Measurements from ENCODE around the gene SH3BP1. TPM values are rescaled to one million over a fixed set of nuclear protein-coding genes. Genes with fewer than 3 reads are reported as not detected.

SH3BP1 gene
- total and polyA plus RNA-seq, 2 of the 13 experiments (the other 11 are each of a cell fraction or from before 2014, with no cell fraction given), result 8.4 to 18.5 TPM

DNA sequence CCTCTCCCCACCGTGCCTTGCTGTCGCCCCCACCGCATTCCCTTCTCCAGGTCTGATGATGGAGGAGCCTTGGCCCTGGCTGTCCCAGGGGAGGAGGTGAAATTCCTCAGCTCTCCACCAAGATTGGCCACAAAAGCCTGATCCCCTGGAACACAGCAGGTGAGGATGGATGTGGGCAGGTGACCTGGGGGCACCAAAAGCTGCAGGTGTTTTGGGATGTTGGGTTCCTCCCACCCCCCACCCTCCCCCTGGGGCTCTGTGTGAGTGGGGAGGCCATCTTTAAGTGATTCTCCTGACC lies 58.0 kb downstream of the SH3BP1 start (continued):
- TF ChIP-seq, protein P1, sequence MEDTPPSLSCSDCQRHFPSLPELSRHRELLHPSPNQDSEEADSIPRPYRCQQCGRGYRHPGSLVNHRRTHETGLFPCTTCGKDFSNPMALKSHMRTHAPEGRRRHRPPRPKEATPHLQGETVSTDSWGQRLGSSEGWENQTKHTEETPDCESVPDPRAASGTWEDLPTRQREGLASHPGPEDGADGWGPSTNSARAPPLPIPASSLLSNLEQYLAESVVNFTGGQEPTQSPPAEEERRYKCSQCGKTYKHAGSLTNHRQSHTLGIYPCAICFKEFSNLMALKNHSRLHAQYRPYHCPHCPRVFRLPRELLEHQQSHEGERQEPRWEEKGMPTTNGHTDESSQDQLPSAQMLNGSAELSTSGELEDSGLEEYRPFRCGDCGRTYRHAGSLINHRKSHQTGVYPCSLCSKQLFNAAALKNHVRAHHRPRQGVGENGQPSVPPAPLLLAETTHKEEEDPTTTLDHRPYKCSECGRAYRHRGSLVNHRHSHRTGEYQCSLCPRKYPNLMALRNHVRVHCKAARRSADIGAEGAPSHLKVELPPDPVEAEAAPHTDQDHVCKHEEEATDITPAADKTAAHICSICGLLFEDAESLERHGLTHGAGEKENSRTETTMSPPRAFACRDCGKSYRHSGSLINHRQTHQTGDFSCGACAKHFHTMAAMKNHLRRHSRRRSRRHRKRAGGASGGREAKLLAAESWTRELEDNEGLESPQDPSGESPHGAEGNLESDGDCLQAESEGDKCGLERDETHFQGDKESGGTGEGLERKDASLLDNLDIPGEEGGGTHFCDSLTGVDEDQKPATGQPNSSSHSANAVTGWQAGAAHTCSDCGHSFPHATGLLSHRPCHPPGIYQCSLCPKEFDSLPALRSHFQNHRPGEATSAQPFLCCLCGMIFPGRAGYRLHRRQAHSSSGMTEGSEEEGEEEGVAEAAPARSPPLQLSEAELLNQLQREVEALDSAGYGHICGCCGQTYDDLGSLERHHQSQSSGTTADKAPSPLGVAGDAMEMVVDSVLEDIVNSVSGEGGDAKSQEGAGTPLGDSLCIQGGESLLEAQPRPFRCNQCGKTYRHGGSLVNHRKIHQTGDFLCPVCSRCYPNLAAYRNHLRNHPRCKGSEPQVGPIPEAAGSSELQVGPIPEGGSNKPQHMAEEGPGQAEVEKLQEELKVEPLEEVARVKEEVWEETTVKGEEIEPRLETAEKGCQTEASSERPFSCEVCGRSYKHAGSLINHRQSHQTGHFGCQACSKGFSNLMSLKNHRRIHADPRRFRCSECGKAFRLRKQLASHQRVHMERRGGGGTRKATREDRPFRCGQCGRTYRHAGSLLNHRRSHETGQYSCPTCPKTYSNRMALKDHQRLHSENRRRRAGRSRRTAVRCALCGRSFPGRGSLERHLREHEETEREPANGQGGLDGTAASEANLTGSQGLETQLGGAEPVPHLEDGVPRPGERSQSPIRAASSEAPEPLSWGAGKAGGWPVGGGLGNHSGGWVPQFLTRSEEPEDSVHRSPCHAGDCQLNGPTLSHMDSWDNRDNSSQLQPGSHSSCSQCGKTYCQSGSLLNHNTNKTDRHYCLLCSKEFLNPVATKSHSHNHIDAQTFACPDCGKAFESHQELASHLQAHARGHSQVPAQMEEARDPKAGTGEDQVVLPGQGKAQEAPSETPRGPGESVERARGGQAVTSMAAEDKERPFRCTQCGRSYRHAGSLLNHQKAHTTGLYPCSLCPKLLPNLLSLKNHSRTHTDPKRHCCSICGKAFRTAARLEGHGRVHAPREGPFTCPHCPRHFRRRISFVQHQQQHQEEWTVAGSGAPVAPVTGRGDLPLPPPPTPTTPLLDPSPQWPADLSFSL (CRISPR knock-in tag; IDR thresholded peaks at IDR 0.05), result no peak
- TF ChIP-seq ZNF547 (CRISPR knock-in tag; IDR thresholded peaks at IDR 0.05) (no peak), ZNF75D (CRISPR knock-in tag; IDR thresholded peaks at IDR 0.05; ENCODE audit: borderline replicate concordance) (no peak), ZNF761 (CRISPR knock-in tag; conservative IDR thresholded peaks at IDR 0.05) (no peak), TBP (CRISPR knock-in tag; IDR thresholded peaks at IDR 0.05) (no peak), RXRB (CRISPR knock-in tag; IDR thresholded peaks at IDR 0.05; ENCODE audit: borderline replicate concordance) (no peak)
- TF ChIP-seq, protein P2, sequence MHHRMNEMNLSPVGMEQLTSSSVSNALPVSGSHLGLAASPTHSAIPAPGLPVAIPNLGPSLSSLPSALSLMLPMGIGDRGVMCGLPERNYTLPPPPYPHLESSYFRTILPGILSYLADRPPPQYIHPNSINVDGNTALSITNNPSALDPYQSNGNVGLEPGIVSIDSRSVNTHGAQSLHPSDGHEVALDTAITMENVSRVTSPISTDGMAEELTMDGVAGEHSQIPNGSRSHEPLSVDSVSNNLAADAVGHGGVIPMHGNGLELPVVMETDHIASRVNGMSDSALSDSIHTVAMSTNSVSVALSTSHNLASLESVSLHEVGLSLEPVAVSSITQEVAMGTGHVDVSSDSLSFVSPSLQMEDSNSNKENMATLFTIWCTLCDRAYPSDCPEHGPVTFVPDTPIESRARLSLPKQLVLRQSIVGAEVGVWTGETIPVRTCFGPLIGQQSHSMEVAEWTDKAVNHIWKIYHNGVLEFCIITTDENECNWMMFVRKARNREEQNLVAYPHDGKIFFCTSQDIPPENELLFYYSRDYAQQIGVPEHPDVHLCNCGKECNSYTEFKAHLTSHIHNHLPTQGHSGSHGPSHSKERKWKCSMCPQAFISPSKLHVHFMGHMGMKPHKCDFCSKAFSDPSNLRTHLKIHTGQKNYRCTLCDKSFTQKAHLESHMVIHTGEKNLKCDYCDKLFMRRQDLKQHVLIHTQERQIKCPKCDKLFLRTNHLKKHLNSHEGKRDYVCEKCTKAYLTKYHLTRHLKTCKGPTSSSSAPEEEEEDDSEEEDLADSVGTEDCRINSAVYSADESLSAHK (CRISPR knock-in tag; IDR thresholded peaks at IDR 0.05; ENCODE audit: borderline replicate concordance), result no peak
- TF ChIP-seq, protein P3, sequence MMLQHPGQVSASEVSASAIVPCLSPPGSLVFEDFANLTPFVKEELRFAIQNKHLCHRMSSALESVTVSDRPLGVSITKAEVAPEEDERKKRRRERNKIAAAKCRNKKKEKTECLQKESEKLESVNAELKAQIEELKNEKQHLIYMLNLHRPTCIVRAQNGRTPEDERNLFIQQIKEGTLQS (CRISPR knock-in tag; IDR thresholded peaks at IDR 0.05), result no peak

Data from HepG2 (cell line).